CD14-positive monocyte (primary cell): ENCODE data around the gene ZSWIM5. TPM values are rescaled to one million over a fixed set of nuclear protein-coding genes. Genes with fewer than 3 reads are reported as not detected.
A peak's percentile ranks its signal among the peaks of the same experiment; 100 is the strongest.

Experiments used
- DNase-seq, 3 donors: peaks; one replicate each; pipeline ENCODE4 v3.0.0-alpha.2; 2011 to 2022
- H2AFZ ChIP-seq: 2 replicates; pipeline ENCODE4 v1.6.0; 2012; ENCODE audit warnings: mild to moderate bottlenecking, low read depth, low read length, inconsistent platforms; ENCODE audit not compliant: insufficient read depth, poor library complexity, severe bottlenecking
- H3K27ac ChIP-seq, 2 donors: 1 replicate in 1 of 2; 2 replicates in 1 of 2; pipeline ENCODE4 v1.5.1; 2012 to 2013; ENCODE audit warnings: low read length in 2 of 2, control low read depth in 1 of 2, inconsistent platforms in 1 of 2, low read depth in 1 of 2, mild to moderate bottlenecking in 1 of 2
- H3K27me3 ChIP-seq, 2 donors: one replicate each; pipeline versions ENCODE4 v1.6.0 to v1.6.1; 2011 to 2013; ENCODE audit warnings: low read length in 2 of 2; ENCODE audit not compliant: control insufficient read depth in 2 of 2, insufficient read depth in 2 of 2
- H3K36me3 ChIP-seq, 2 donors: replicated peaks in 1 of 2; 1 replicate in 1 of 2; 2 replicates in 1 of 2; pipeline versions ENCODE4 v1.5.1 to v1.6.1; 2012 to 2013; ENCODE audit warnings: low read length in 2 of 2, control low read depth in 1 of 2, inconsistent platforms in 1 of 2, mild to moderate bottlenecking in 1 of 2; ENCODE audit not compliant: insufficient read depth in 2 of 2, control insufficient read depth in 1 of 2
- H3K4me1 ChIP-seq, 2 donors: 1 replicate in 1 of 2; 2 replicates in 1 of 2; pipeline versions ENCODE4 v1.5.1 to v1.6.1; 2012 to 2013; ENCODE audit warnings: low read length in 2 of 2, control low read depth in 1 of 2, inconsistent platforms in 1 of 2, mild to moderate bottlenecking in 1 of 2, moderate library complexity in 1 of 2; ENCODE audit not compliant: insufficient read depth in 2 of 2, control insufficient read depth in 1 of 2
- H3K4me2 ChIP-seq: replicated peaks from 2 replicates; pipeline ENCODE3; 2012; ENCODE audit warnings: low read length, moderate library complexity, mild to moderate bottlenecking; ENCODE audit not compliant: poor library complexity, severe bottlenecking; ENCODE audit errors: extremely low read depth
- H3K4me3 ChIP-seq, 3 experiments: fragments of 200-600 bp in 1 of 3; sonication (generic) in 1 of 3; replicated peaks in 1 of 3; 1 replicate in 2 of 3; 2 replicates in 1 of 3; pipeline ENCODE4 v1.5.1; 2011 to 2013; ENCODE audit warnings: low read length in 3 of 3, mild to moderate bottlenecking in 3 of 3, control low read depth in 2 of 3, low read depth in 2 of 3, inconsistent platforms in 1 of 3, moderate library complexity in 1 of 3
- H3K79me2 ChIP-seq: 2 replicates; pipeline ENCODE4 v1.6.0; 2012; ENCODE audit warnings: mild to moderate bottlenecking, control low read depth, inconsistent platforms, low read length, moderate library complexity; ENCODE audit not compliant: insufficient read depth
- H3K9ac ChIP-seq: 2 replicates; pipeline ENCODE4 v1.6.0; 2017; ENCODE audit warnings: low read length, mild to moderate bottlenecking; ENCODE audit not compliant: insufficient read depth, poor library complexity, severe bottlenecking
- H3K9me3 ChIP-seq, 2 donors: replicated peaks in 1 of 2; 1 replicate in 1 of 2; 2 replicates in 1 of 2; pipeline versions ENCODE4 v1.5.1 to v1.6.1; 2012 to 2013; ENCODE audit warnings: low read length in 2 of 2, control low read depth in 1 of 2; ENCODE audit not compliant: control insufficient read depth in 1 of 2, insufficient read depth in 1 of 2
- H4K20me1 ChIP-seq: 2 replicates; pipeline ENCODE4 v1.6.0; 2012; ENCODE audit warnings: mild to moderate bottlenecking, low read length, control low read depth, moderate library complexity; ENCODE audit not compliant: insufficient read depth
- H3K27ac Mint-ChIP-seq, 7 donors: one replicate each; pipeline ENCODE4 v1.8.0; 2020; ENCODE audit warnings: mild to moderate bottlenecking in 7 of 7, mixed read lengths in 7 of 7, moderate library complexity in 6 of 7, inconsistent platforms in 2 of 7
- H3K27me3 Mint-ChIP-seq, 3 donors: one replicate each; pipeline ENCODE4 v1.8.0; 2021 to 2022; ENCODE audit warnings: low read depth in 3 of 3, mild to moderate bottlenecking in 3 of 3, mixed read lengths in 3 of 3, moderate library complexity in 3 of 3, inconsistent platforms in 1 of 3
- H3K36me3 Mint-ChIP-seq, 2 donors: one replicate each; pipeline ENCODE4 v1.8.0; 2020; ENCODE audit warnings: mixed read lengths in 2 of 2, inconsistent platforms in 1 of 2, mild to moderate bottlenecking in 1 of 2
- H3K4me1 Mint-ChIP-seq: one replicate; pipeline ENCODE4 v1.8.0; 2020; ENCODE audit warnings: mild to moderate bottlenecking, mixed read lengths
- H3K4me3 Mint-ChIP-seq, 2 donors: one replicate each; pipeline ENCODE4 v1.8.0; 2020; ENCODE audit warnings: mild to moderate bottlenecking in 2 of 2, mixed read lengths in 2 of 2, moderate library complexity in 1 of 2
- H3K9me3 Mint-ChIP-seq, 7 donors: one replicate each; pipeline ENCODE4 v1.8.0; 2020 to 2022; ENCODE audit warnings: mixed read lengths in 7 of 7, mild to moderate bottlenecking in 6 of 7, moderate library complexity in 6 of 7, inconsistent platforms in 2 of 7
- WGBS: methylation state at CpG from one replicate; pipeline ENCODE4 v1.1.5; 2013; ENCODE audit warnings: missing lambda C conversion rate; ENCODE audit not compliant: insufficient coverage; 5-methylcytosine and 5-hydroxymethylcytosine counted together
- intact Hi-C, 2 donors: fragments of 100-400 bp; cut with micrococcal nuclease; formaldehyde crosslinking; loops; one replicate each; pipeline versions ENCODE4 v1.15.0 to v1.15.1; 2023
- polyA plus RNA-seq, 3 donors: library from polyadenylated mRNA; depleted of rRNA in 1 of 3; unstranded in 2 of 3; stranded (reverse) in 1 of 3; fragments of 300-500 nt in 2 of 3; fragments of >200 nt in 1 of 3; fragmentation: Illumina TruSeq in 2 of 3; gene quantifications; 1 replicate in 2 of 3; 2 replicates in 1 of 3; pipeline ENCODE4 v1.2.3, GENCODE V29; 2012 to 2021
- TF ChIP-seq, protein P1 (sequence below): fragments of 200-600 bp; IDR thresholded peaks from one replicate; pipeline ENCODE4 v1.8.0; 2022; ENCODE audit warnings: antibody characterized with exemption, mild to moderate bottlenecking

ZSWIM5 gene
- polyA plus RNA-seq, 3 donors = not detected

- no peak overlapping the region for H3K27ac Mint-ChIP-seq
- H3K4me3 Mint-ChIP-seq = no peak overlapping the region
- H3K27me3 ChIP-seq = no peaks in the 10 kb centered on the region
These were observed 182.7 kb downstream of the ZSWIM5 start for GRCh38 chr1:45023663-45024062.

GRCh38 chr1:45018599-45019230, 187.7 kb downstream of the ZSWIM5 start:
- TF ChIP-seq, protein P1, sequence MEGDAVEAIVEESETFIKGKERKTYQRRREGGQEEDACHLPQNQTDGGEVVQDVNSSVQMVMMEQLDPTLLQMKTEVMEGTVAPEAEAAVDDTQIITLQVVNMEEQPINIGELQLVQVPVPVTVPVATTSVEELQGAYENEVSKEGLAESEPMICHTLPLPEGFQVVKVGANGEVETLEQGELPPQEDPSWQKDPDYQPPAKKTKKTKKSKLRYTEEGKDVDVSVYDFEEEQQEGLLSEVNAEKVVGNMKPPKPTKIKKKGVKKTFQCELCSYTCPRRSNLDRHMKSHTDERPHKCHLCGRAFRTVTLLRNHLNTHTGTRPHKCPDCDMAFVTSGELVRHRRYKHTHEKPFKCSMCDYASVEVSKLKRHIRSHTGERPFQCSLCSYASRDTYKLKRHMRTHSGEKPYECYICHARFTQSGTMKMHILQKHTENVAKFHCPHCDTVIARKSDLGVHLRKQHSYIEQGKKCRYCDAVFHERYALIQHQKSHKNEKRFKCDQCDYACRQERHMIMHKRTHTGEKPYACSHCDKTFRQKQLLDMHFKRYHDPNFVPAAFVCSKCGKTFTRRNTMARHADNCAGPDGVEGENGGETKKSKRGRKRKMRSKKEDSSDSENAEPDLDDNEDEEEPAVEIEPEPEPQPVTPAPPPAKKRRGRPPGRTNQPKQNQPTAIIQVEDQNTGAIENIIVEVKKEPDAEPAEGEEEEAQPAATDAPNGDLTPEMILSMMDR = peak; percentile 75
- H3K27me3 Mint-ChIP-seq = peaks cover 2 to 4% (median 2%) of the 10 kb centered on the region in 3 donors
- H3K9me3 Mint-ChIP-seq = peaks cover 0 to 2% (median 0%) of the 10 kb centered on the region in 7 donors
- Histone ChIP-seq H3K9ac (no peak overlapping the region), H3K4me1 (peaks cover 0 to 9% of the 10 kb centered on the region in 2 donors), H3K4me3 (no peak overlapping the region), H2AFZ (no peak overlapping the region), H3K4me2 (no peak overlapping the region), H3K27ac (no peak overlapping the region), H4K20me1 (peaks cover 5% of the 10 kb centered on the region), H3K27me3 (no peaks in the 10 kb centered on the region), H3K9me3 (no peaks in the 10 kb centered on the region), H3K79me2 (no peaks in the 10 kb centered on the region), H3K36me3 (peaks cover 3 to 13% of the 10 kb centered on the region in 2 donors)
- peaks cover 21% of the 10 kb centered on the region for H3K4me1 Mint-ChIP-seq
- intact Hi-C loops = loop anchor here in 1 of 2 donors (2.0 to 10.0 kb wide), 3 partner anchors 234 to 566 kb away; partner anchors contain the start of genes BEST4 and NASP
- no peak overlapping the region for H3K4me3 Mint-ChIP-seq
- peak in 2 of 3 donors; percentile 29 to 31 for DNase-seq
- H3K36me3 Mint-ChIP-seq = peaks cover 12 to 14% of the 10 kb centered on the region in 2 donors
- 79% methylated on average over 13 of the region's 16 CpGs for WGBS
- H3K27ac Mint-ChIP-seq = no peak overlapping the region

More at GRCh38 chr1:45023663-45024062, 182.7 kb downstream of the ZSWIM5 start:
- Mint-ChIP-seq H3K27me3 (peaks cover 2 to 5% (median 4%) of the 10 kb centered on the region in 3 donors), H3K36me3 (no peaks in the 10 kb centered on the region), H3K4me1 (peaks cover under 1% of the 10 kb centered on the region), H3K9me3 (peaks cover 0 to 2% (median 0%) of the 10 kb centered on the region in 7 donors)
- no peaks in the 10 kb centered on the region for H3K4me1 ChIP-seq
- H3K4me3 ChIP-seq = no peak overlapping the region
- H2AFZ ChIP-seq = no peak overlapping the region
- no peaks in the 10 kb centered on the region for H4K20me1 ChIP-seq
- H3K9ac ChIP-seq = no peak overlapping the region
- TF ChIP-seq, protein P1 = no peak
- intact Hi-C loops = no loop called here
- no peaks in the 10 kb centered on the region for H3K36me3 ChIP-seq
- H3K9me3 ChIP-seq = no peaks in the 10 kb centered on the region
- no peak overlapping the region for H3K4me2 ChIP-seq
- no peaks in the 10 kb centered on the region for H3K79me2 ChIP-seq
- DNase-seq = no peak
- H3K27ac ChIP-seq = no peak overlapping the region
- WGBS = no CpG with 5 or more reads among the region's 1 CpG
